DOHH2 (cell line): ENCODE measurements around the gene SAFB.

Experiments used
- EZH2phosphoT487 ChIP-seq: fragments of 200-600 bp; sonication (generic); IDR thresholded peaks from 2 replicates; pipeline ENCODE4 v1.6.1; 2017; ENCODE audit warnings: borderline replicate concordance, mild to moderate bottlenecking, antibody characterized with exemption, low read length, moderate library complexity, mixed read lengths
- TF ChIP-seq, protein P1 (sequence below): fragments of 200-600 bp; sonication (generic); IDR thresholded peaks from one replicate; pipeline ENCODE4 v1.5.1; 2014; ENCODE audit warnings: antibody characterized with exemption, mild to moderate bottlenecking, low read depth, low read length; ENCODE audit not compliant: poor library complexity, severe bottlenecking

DNA sequence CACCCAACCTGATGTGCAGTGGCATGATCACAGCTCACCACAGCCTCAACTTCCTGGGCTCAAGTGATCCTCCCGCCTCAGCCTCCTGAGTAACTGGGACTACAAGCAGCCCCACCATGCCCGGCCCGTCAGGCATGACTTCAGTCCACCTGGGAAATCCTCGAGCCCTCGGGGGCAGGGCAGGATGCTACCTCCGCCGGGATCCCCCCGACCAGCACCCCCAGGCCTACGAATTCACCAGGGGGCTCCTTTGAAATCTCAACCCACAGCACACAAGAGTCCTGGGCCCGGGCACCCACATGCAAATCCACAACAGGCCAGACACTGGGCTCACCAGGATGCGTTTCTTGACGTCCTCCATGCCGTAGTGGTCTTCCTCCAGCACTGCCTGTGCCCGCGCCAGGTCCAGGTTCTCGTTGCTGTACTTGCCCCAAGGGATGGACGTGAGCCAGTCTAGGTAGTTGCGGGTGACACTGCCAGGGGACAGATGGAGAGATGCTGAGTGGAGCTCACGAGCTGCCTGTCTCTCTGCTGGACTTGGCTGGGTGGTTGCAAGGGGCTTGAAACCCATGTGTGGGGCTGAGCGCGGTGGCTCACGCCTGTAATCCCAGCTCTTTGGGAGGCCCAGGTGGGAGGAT is 77.7 kb downstream of the SAFB start:
- TF ChIP-seq, protein P1, sequence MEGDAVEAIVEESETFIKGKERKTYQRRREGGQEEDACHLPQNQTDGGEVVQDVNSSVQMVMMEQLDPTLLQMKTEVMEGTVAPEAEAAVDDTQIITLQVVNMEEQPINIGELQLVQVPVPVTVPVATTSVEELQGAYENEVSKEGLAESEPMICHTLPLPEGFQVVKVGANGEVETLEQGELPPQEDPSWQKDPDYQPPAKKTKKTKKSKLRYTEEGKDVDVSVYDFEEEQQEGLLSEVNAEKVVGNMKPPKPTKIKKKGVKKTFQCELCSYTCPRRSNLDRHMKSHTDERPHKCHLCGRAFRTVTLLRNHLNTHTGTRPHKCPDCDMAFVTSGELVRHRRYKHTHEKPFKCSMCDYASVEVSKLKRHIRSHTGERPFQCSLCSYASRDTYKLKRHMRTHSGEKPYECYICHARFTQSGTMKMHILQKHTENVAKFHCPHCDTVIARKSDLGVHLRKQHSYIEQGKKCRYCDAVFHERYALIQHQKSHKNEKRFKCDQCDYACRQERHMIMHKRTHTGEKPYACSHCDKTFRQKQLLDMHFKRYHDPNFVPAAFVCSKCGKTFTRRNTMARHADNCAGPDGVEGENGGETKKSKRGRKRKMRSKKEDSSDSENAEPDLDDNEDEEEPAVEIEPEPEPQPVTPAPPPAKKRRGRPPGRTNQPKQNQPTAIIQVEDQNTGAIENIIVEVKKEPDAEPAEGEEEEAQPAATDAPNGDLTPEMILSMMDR: no peak
- TF ChIP-seq EZH2phosphoT487: no peak
